IPS-18c (cell line): Measurements from ENCODE around the gene SPEM3.
"Not testable (repeated sequence)": the region's sequence is repeated elsewhere in the genome, so short reads cannot be mapped to it uniquely, and the experiment has no call there.

Experiments
- H3K4me3 ChIP-seq: 2 replicates; pipeline ENCODE4 v1.7.0; 2013; ENCODE audit warnings: low read depth, mild to moderate bottlenecking, low read length, moderate library complexity; ENCODE audit not compliant: insufficient read depth
- H3K9me3 ChIP-seq: one replicate; pipeline ENCODE4 v1.6.1; 2013; ENCODE audit warnings: mild to moderate bottlenecking, low read length, moderate library complexity; ENCODE audit not compliant: control insufficient read depth, insufficient read depth

Gene SPEM3

GRCh38 chr17:7476494-7476893, 47.8 kb downstream of the SPEM3 start:
- Histone ChIP-seq H3K4me3 (no peak overlapping the region), H3K9me3 (no peaks in the 10 kb centered on the region)

GRCh38 chr17:7476951-7477350, 48.3 kb downstream of the SPEM3 start:
- no peak overlapping the region for H3K4me3 ChIP-seq
- no peaks in the 10 kb centered on the region for H3K9me3 ChIP-seq

- Histone ChIP-seq H3K9me3 (no peaks in the 10 kb centered on the region), H3K4me3 (peak overlapping the region; percentile 81; the same call in 1 of the 2 replicates)
Measured at GRCh38 chr17:7477392-7478275, 49.0 kb downstream of the SPEM3 start.

- Histone ChIP-seq H3K4me3 (peak overlapping the region; percentile 81), H3K9me3 (no peaks in the 10 kb centered on the region)
Measured at GRCh38 chr17:7478276-7479212, 49.9 kb downstream of the SPEM3 start.

- peak within 1 kb of the TSS; percentile 81 for H3K4me3 ChIP-seq
- no peaks in the 10 kb centered on the region for H3K9me3 ChIP-seq
Measured at GRCh38 chr17:7479213-7480088, 50.8 kb downstream of the SPEM3 start, which contains the start of gene ZBTB4. Gene ZBTB4 (minus strand): TSS chr17:7479631. CDS start chr17:7466801, 12,830 bp downstream.

- Histone ChIP-seq H3K4me3 (peak overlapping the region; percentile 61), H3K9me3 (no peaks in the 10 kb centered on the region)
Measured at GRCh38 chr17:7480089-7480384, 51.4 kb downstream of the SPEM3 start.

GRCh38 chr17:7481275-7481674, 52.6 kb downstream of the SPEM3 start, which contains the start of gene SLC35G6:
Gene SLC35G6 (plus strand): TSS chr17:7481446. CDS start chr17:7481517, 71 bp downstream.
- not testable (repeated sequence) for H3K9me3 ChIP-seq, H3K4me3 ChIP-seq

GRCh38 chr17:7481842-7482741, 53.4 kb downstream of the SPEM3 start:
- not testable (repeated sequence) for H3K9me3 ChIP-seq, H3K4me3 ChIP-seq
